Raji (cell line): ENCODE measurements around the gene ASTE1.

Experiments used
- POLR2A ChIP-seq: IDR thresholded peaks from 2 replicates; pipeline ENCODE4 v1.6.1; 2011; ENCODE audit warnings: low read depth, low read length, control low read depth; ENCODE audit not compliant: insufficient read depth

ASTE1 gene

GRCh38 chr3:130975251-130975650 is 51.4 kb downstream of the ASTE1 start:
- TF ChIP-seq POLR2A, result no peak

GRCh38 chr3:130974201-130974600 is 52.4 kb downstream of the ASTE1 start:
- TF ChIP-seq POLR2A, result no peak

- TF ChIP-seq POLR2A, result no peak
These were observed 53.2 kb downstream of the ASTE1 start for GRCh38 chr3:130973406-130973805.

- no peak for TF ChIP-seq POLR2A
These were observed 55.4 kb downstream of the ASTE1 start for GRCh38 chr3:130971208-130971607.

- TF ChIP-seq POLR2A, result no peak
These were observed 57.0 kb downstream of the ASTE1 start for GRCh38 chr3:130969621-130970020.

- no peak for TF ChIP-seq POLR2A
These were observed 58.4 kb downstream of the ASTE1 start for GRCh38 chr3:130968221-130968620.

- no peak for TF ChIP-seq POLR2A
These were observed 59.3 kb downstream of the ASTE1 start for GRCh38 chr3:130967281-130967680.

- TF ChIP-seq POLR2A, result no peak
These were observed 62.7 kb downstream of the ASTE1 start for GRCh38 chr3:130963878-130964277.
